ENCODE data around the gene NBL1.

NBL1 gene

GRCh38 chr1:19648689-19649088, 4.6 kb downstream of the NBL1 start:
- DNase-seq, result peak; percentile 20
- no peak overlapping the region for H2BK15ac ChIP-seq (ENCODE audit: low read depth, poor library complexity, severe bottlenecking)
- no peak overlapping the region for H3K14ac ChIP-seq (ENCODE audit: low read length in 2 of 2)
- no peak overlapping the region for H2AFZ ChIP-seq (ENCODE audit: low read depth, low read length)
- no peak overlapping the region for H2BK5ac ChIP-seq (ENCODE audit: low read depth, low read length, poor library complexity, severe bottlenecking)
- peaks cover 31% of the 10 kb centered on the region for H3K4me1 ChIP-seq (ENCODE audit: control insufficient read depth, insufficient read depth, low read depth, low read length)
- H4K91ac ChIP-seq (ENCODE audit: low read length), result no peak overlapping the region
- H4K8ac ChIP-seq (ENCODE audit: low read length), result no peak overlapping the region
- peak overlapping the region; percentile 98 for H3K9ac ChIP-seq (ENCODE audit: low read length)
- H3K79me1 ChIP-seq (replicated peaks; ENCODE audit: low read length, poor library complexity, severe bottlenecking), result peaks cover 33% of the 10 kb centered on the region
- peak overlapping the region; percentile 78 for H2AK5ac ChIP-seq (ENCODE audit: low read length, severe bottlenecking)
- H3K9me3 ChIP-seq (ENCODE audit: control insufficient read depth, low read length), result no peaks in the 10 kb centered on the region
- no peak overlapping the region for H3K23ac ChIP-seq (ENCODE audit: low read length in 2 of 2)
- H3K27ac ChIP-seq (ENCODE audit: low read length, poor library complexity, severe bottlenecking), result no peak overlapping the region
- no peak overlapping the region for H3K4ac ChIP-seq (ENCODE audit: low read depth in 1 of 2, low read length in 2 of 2)
- no peak overlapping the region for H3K4me2 ChIP-seq (ENCODE audit: low read length, poor library complexity, severe bottlenecking)
- H3K4me3 ChIP-seq (ENCODE audit: insufficient read depth in 1 of 2, low read depth in 1 of 2, low read length in 2 of 2), result no peak overlapping the region
- peaks cover 3 to 9% of the 10 kb centered on the region in 2 experiments for H3K36me3 ChIP-seq (ENCODE audit: control insufficient read depth in 1 of 2, insufficient read depth in 2 of 2, low read depth in 1 of 2, low read length in 2 of 2)
- H2BK12ac ChIP-seq (ENCODE audit: low read length in 2 of 2), result no peak overlapping the region
- no peaks in the 10 kb centered on the region for H3K27me3 ChIP-seq (ENCODE audit: control insufficient read depth in 1 of 2, insufficient read depth in 1 of 2, low read length in 2 of 2)
- 54% methylated on average over 10 of the region's 11 CpGs for WGBS
- H3K18ac ChIP-seq (ENCODE audit: low read depth in 1 of 2, low read length in 2 of 2), result no peak overlapping the region
- H2BK120ac ChIP-seq (ENCODE audit: low read depth, low read length), result no peak overlapping the region

DNA sequence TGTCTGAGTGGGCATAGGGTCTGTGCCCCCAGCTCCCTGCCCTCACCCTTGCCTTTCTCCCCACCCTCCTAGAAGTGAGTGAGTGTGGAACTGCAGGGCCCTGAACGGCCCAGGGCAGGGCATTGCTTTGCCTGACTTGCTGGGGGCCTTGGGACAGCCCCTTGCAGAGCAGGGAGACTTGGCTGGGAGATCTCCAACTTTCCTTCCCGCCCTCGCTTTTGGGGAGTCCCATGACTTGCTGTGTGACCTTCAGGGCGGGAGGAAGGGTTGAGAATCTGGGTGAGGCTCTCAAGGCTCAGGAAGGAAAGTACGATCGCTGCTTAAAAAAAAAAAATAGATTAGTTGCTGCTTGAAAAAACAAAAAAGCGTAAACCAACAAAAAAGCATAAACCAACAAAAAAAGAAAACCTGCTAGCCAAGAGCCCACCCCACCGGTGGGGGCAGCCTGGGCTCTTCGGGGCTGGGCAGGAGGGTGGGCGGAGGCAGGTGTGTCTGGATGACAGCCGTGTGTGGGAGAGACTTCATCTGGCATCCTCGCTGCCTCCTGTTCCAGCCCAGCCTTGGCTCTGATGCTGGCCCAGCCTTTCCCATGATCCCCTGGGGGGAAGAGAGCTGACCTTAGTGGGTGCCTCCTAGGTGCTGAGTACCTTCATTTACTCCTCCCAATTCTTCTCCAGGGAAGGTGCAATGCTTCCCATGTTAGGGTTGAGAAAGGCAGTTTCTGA, 6.5 kb downstream of the NBL1 start:
- H3K4me1 ChIP-seq (ENCODE audit: control insufficient read depth, insufficient read depth, low read depth, low read length), result peaks cover 34% of the 10 kb centered on the region
- WGBS, result 74% methylated on average over 8 of the region's 12 CpGs
- H3K14ac ChIP-seq (ENCODE audit: low read length in 2 of 2), result no peak overlapping the region
- H2BK5ac ChIP-seq (ENCODE audit: low read depth, low read length, poor library complexity, severe bottlenecking), result no peak overlapping the region
- no peak overlapping the region for H2AK5ac ChIP-seq (ENCODE audit: low read length, severe bottlenecking)
- DNase-seq, result no peak
- no peak overlapping the region for H2BK120ac ChIP-seq (ENCODE audit: low read depth, low read length)
- H2BK15ac ChIP-seq (ENCODE audit: low read depth, poor library complexity, severe bottlenecking), result no peak overlapping the region
- H3K23ac ChIP-seq (ENCODE audit: low read length in 2 of 2), result no peak overlapping the region
- H3K36me3 ChIP-seq (ENCODE audit: control insufficient read depth in 1 of 2, insufficient read depth in 2 of 2, low read depth in 1 of 2, low read length in 2 of 2), result peaks cover 17 to 20% of the 10 kb centered on the region in 2 experiments
- H2BK12ac ChIP-seq (ENCODE audit: low read length in 2 of 2), result no peak overlapping the region
- H3K9me3 ChIP-seq (ENCODE audit: control insufficient read depth, low read length), result no peaks in the 10 kb centered on the region
- peak overlapping the region; percentile 33 for H3K4me2 ChIP-seq (ENCODE audit: low read length, poor library complexity, severe bottlenecking)
- H4K8ac ChIP-seq (ENCODE audit: low read length), result no peak overlapping the region
- H3K27ac ChIP-seq (ENCODE audit: low read length, poor library complexity, severe bottlenecking), result no peak overlapping the region
- no peak overlapping the region for H3K4ac ChIP-seq (ENCODE audit: low read depth in 1 of 2, low read length in 2 of 2)
- H2AFZ ChIP-seq (ENCODE audit: low read depth, low read length), result no peak overlapping the region
- H3K18ac ChIP-seq (ENCODE audit: low read depth in 1 of 2, low read length in 2 of 2), result no peak overlapping the region
- peaks cover 39% of the 10 kb centered on the region for H3K79me1 ChIP-seq (replicated peaks; ENCODE audit: low read length, poor library complexity, severe bottlenecking)
- H3K9ac ChIP-seq (ENCODE audit: low read length), result peak overlapping the region; percentile 79
- H3K4me3 ChIP-seq (ENCODE audit: insufficient read depth in 1 of 2, low read depth in 1 of 2, low read length in 2 of 2), result peak overlapping the region in 1 of 2 experiments; percentile 36
- H4K91ac ChIP-seq (ENCODE audit: low read length), result no peak overlapping the region
- H3K27me3 ChIP-seq (ENCODE audit: control insufficient read depth in 1 of 2, insufficient read depth in 1 of 2, low read length in 2 of 2), result no peaks in the 10 kb centered on the region

DNA sequence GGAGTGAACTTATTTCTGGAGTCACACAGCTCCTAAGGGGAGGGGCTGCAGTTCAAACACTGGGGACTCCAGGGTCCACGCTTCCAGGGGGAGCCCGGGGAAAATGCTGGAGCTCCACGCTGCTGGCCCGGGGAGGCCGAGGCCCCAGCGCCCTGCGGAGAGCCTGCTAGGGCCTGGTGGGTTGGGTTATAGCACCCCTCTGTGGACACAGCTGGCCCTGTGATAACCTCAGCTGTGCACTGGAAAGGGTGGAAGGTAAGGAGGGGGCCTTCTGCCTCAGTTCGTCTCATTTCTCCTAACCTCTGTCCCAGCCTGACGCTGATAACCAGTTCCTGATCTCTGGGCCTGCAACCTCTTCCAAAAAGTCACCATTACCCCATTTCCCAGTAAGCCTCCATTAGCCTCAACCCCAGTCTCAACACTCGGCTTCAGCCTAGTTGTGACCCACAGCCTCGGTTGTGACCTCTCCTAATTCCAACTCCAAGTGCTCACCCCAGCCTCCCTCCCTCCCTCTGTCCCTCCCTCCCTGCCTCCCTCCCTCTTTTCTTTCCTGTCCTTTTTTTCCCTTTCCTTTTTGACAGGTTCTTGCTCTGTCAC, 7.1 kb downstream of the NBL1 start:
- Histone ChIP-seq H2AFZ (ENCODE audit: low read depth, low read length) (no peak overlapping the region), H2BK12ac (ENCODE audit: low read length in 2 of 2) (no peak overlapping the region), H3K4ac (ENCODE audit: low read depth in 1 of 2, low read length in 2 of 2) (no peak overlapping the region), H3K9me3 (ENCODE audit: control insufficient read depth, low read length) (no peaks in the 10 kb centered on the region), H3K23ac (ENCODE audit: low read length in 2 of 2) (no peak overlapping the region), H2BK15ac (ENCODE audit: low read depth, poor library complexity, severe bottlenecking) (no peak overlapping the region), H3K27me3 (ENCODE audit: control insufficient read depth in 1 of 2, insufficient read depth in 1 of 2, low read length in 2 of 2) (no peaks in the 10 kb centered on the region), H3K36me3 (ENCODE audit: control insufficient read depth in 1 of 2, insufficient read depth in 2 of 2, low read depth in 1 of 2, low read length in 2 of 2) (peaks cover 24 to 26% of the 10 kb centered on the region in 2 experiments), H3K4me2 (ENCODE audit: low read length, poor library complexity, severe bottlenecking) (peak overlapping the region; percentile 33), H4K8ac (ENCODE audit: low read length) (no peak overlapping the region), H3K18ac (ENCODE audit: low read depth in 1 of 2, low read length in 2 of 2) (no peak overlapping the region), H3K79me1 (replicated peaks; ENCODE audit: low read length, poor library complexity, severe bottlenecking) (peaks cover 39% of the 10 kb centered on the region), H2BK5ac (ENCODE audit: low read depth, low read length, poor library complexity, severe bottlenecking) (no peak overlapping the region), H3K9ac (ENCODE audit: low read length) (peak overlapping the region; percentile 79), H2BK120ac (ENCODE audit: low read depth, low read length) (no peak overlapping the region), H3K4me1 (ENCODE audit: control insufficient read depth, insufficient read depth, low read depth, low read length) (peaks cover 28% of the 10 kb centered on the region), H3K4me3 (ENCODE audit: insufficient read depth in 1 of 2, low read depth in 1 of 2, low read length in 2 of 2) (peak overlapping the region in 1 of 2 experiments; percentile 36), H2AK5ac (ENCODE audit: low read length, severe bottlenecking) (no peak overlapping the region), H3K14ac (ENCODE audit: low read length in 2 of 2) (no peak overlapping the region), H4K91ac (ENCODE audit: low read length) (no peak overlapping the region), H3K27ac (ENCODE audit: low read length, poor library complexity, severe bottlenecking) (no peak overlapping the region)
- 25% methylated on average over 11 of the region's 11 CpGs for WGBS
- peak; percentile 63 for DNase-seq

DNA sequence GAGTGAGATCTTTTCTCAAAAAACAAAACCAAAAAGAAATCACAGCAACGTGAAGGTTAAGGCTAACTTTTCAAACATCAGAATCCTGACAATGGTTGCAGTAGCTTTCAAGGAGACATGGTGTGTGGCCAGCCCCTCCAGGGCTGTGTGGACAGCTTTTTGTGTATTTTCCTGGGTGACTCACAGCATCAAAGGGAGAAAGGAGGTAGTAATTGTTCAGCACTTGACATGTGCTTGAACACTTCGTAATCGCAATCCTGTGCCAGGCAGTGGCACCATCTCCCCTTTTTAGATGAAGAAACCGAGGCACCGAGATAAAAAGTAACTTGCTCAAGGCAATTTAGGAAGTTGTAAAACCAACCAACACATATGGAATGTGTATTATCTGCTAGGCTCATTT, 10.3 kb downstream of the NBL1 start:
- WGBS, result 90% methylated on average over 5 of the region's 5 CpGs
- H4K8ac ChIP-seq (ENCODE audit: low read length), result no peak overlapping the region
- H3K9me3 ChIP-seq (ENCODE audit: control insufficient read depth, low read length), result no peaks in the 10 kb centered on the region
- no peak overlapping the region for H2AK5ac ChIP-seq (ENCODE audit: low read length, severe bottlenecking)
- H3K4me1 ChIP-seq (ENCODE audit: control insufficient read depth, insufficient read depth, low read depth, low read length), result peaks cover 21% of the 10 kb centered on the region
- no peaks in the 10 kb centered on the region for H3K27me3 ChIP-seq (ENCODE audit: control insufficient read depth in 1 of 2, insufficient read depth in 1 of 2, low read length in 2 of 2)
- no peak overlapping the region for H3K23ac ChIP-seq (ENCODE audit: low read length in 2 of 2)
- H3K36me3 ChIP-seq (ENCODE audit: control insufficient read depth in 1 of 2, insufficient read depth in 2 of 2, low read depth in 1 of 2, low read length in 2 of 2), result peaks cover 50% of the 10 kb centered on the region in 2 experiments
- H3K4ac ChIP-seq (ENCODE audit: low read depth in 1 of 2, low read length in 2 of 2), result no peak overlapping the region
- no peak overlapping the region for H2BK5ac ChIP-seq (ENCODE audit: low read depth, low read length, poor library complexity, severe bottlenecking)
- peak; percentile 33 for DNase-seq
- H2BK15ac ChIP-seq (ENCODE audit: low read depth, poor library complexity, severe bottlenecking), result no peak overlapping the region
- no peak overlapping the region for H2BK12ac ChIP-seq (ENCODE audit: low read length in 2 of 2)
- H4K91ac ChIP-seq (ENCODE audit: low read length), result no peak overlapping the region
- H2AFZ ChIP-seq (ENCODE audit: low read depth, low read length), result no peak overlapping the region
- peak overlapping the region; percentile 36 for H3K9ac ChIP-seq (ENCODE audit: low read length)
- no peak overlapping the region for H3K18ac ChIP-seq (ENCODE audit: low read depth in 1 of 2, low read length in 2 of 2)
- no peak overlapping the region for H3K27ac ChIP-seq (ENCODE audit: low read length, poor library complexity, severe bottlenecking)
- H3K14ac ChIP-seq (ENCODE audit: low read length in 2 of 2), result no peak overlapping the region
- H2BK120ac ChIP-seq (ENCODE audit: low read depth, low read length), result no peak overlapping the region
- H3K4me3 ChIP-seq (ENCODE audit: insufficient read depth in 1 of 2, low read depth in 1 of 2, low read length in 2 of 2), result no peak overlapping the region
- H3K4me2 ChIP-seq (ENCODE audit: low read length, poor library complexity, severe bottlenecking), result no peak overlapping the region
- H3K79me1 ChIP-seq (replicated peaks; ENCODE audit: low read length, poor library complexity, severe bottlenecking), result peaks cover 46% of the 10 kb centered on the region
